Middle frontal gyrus (tissue), 1 donor: Measurements from ENCODE around the gene PRKD1.

ENCODE experiments used
- DNase-seq: peaks from one replicate; pipeline ENCODE4 v3.0.0-alpha.2; 2015; ENCODE audit warnings: low spot score; ENCODE audit errors: extremely low spot score

PRKD1 gene

GRCh38 chr14:29681316-29681715, 246.3 kb downstream of the PRKD1 start:
- no peak for DNase-seq

- no peak for DNase-seq
Observed at GRCh38 chr14:29674566-29675285, 252.9 kb downstream of the PRKD1 start.

GRCh38 chr14:29672831-29673230, 254.8 kb downstream of the PRKD1 start:
- no peak for DNase-seq

GRCh38 chr14:29671034-29671433, 256.6 kb downstream of the PRKD1 start:
- DNase-seq = no peak

- peak; percentile 29 for DNase-seq
Observed at GRCh38 chr14:29668201-29668600, 259.4 kb downstream of the PRKD1 start.

- no peak for DNase-seq
Observed at GRCh38 chr14:29664515-29664914, 263.1 kb downstream of the PRKD1 start.

- no peak for DNase-seq
Observed at GRCh38 chr14:29663281-29663801, 264.3 kb downstream of the PRKD1 start.

GRCh38 chr14:29654901-29655550, 272.6 kb downstream of the PRKD1 start:
- DNase-seq = no peak

GRCh38 chr14:29653303-29653702, 274.3 kb downstream of the PRKD1 start:
- DNase-seq = no peak

- DNase-seq = no peak
Observed at GRCh38 chr14:29652571-29652970, 275.1 kb downstream of the PRKD1 start.

GRCh38 chr14:29650554-29651269, 276.9 kb downstream of the PRKD1 start:
- no peak for DNase-seq

GRCh38 chr14:29649170-29649569, 278.5 kb downstream of the PRKD1 start:
- no peak for DNase-seq

GRCh38 chr14:29648045-29648444, 279.6 kb downstream of the PRKD1 start:
- DNase-seq = no peak

GRCh38 chr14:29645117-29645516, 282.5 kb downstream of the PRKD1 start:
- no peak for DNase-seq

GRCh38 chr14:29643433-29644211, 284.0 kb downstream of the PRKD1 start:
- DNase-seq = no peak

GRCh38 chr14:29637411-29637810, 290.2 kb downstream of the PRKD1 start:
- peak; percentile 32 for DNase-seq

- DNase-seq = no peak
Observed at GRCh38 chr14:29636870-29637269, 290.8 kb downstream of the PRKD1 start.

GRCh38 chr14:29630566-29631160, 297.0 kb downstream of the PRKD1 start:
- no peak for DNase-seq

GRCh38 chr14:29629839-29630238, 297.8 kb downstream of the PRKD1 start:
- no peak for DNase-seq

- DNase-seq = no peak
Observed at GRCh38 chr14:29627137-29627536, 300.5 kb downstream of the PRKD1 start.
